Forelimb muscle (tissue), 1 donor: Measurements from ENCODE around the gene LAMA4. TPM values are rescaled to one million over a fixed set of nuclear protein-coding genes. Genes with fewer than 3 reads are reported as not detected.

Source experiments
- DNase-seq: peaks from one replicate; pipeline ENCODE4 v3.0.0-alpha.2; 2013; ENCODE audit warnings: low read depth
- polyA plus RNA-seq: library from polyadenylated mRNA; unstranded; fragments of 120-200 nt; gene quantifications from one replicate; pipeline ENCODE4 v1.2.1, GENCODE V29; 2013; ENCODE audit not compliant: insufficient read length

The LAMA4 gene
- polyA plus RNA-seq, 1 donor = 135 TPM

- no peak for DNase-seq
Measured at GRCh38 chr6:112243861-112244827, 10.2 kb downstream of the LAMA4 start.

GRCh38 chr6:112241820-112242429 lies 12.4 kb downstream of the LAMA4 start:
- no peak for DNase-seq

- no peak for DNase-seq
Measured at GRCh38 chr6:112237595-112237994, 16.8 kb downstream of the LAMA4 start.

GRCh38 chr6:112237066-112237465 lies 17.3 kb downstream of the LAMA4 start:
- no peak for DNase-seq

GRCh38 chr6:112235956-112236355 lies 18.4 kb downstream of the LAMA4 start:
- DNase-seq = no peak

- DNase-seq = no peak
Measured at GRCh38 chr6:112234601-112235000, 19.8 kb downstream of the LAMA4 start.

GRCh38 chr6:112233847-112234246 lies 20.5 kb downstream of the LAMA4 start:
- no peak for DNase-seq

- DNase-seq = peak; percentile 85
Measured at GRCh38 chr6:112232845-112233256, 21.5 kb downstream of the LAMA4 start.

GRCh38 chr6:112231594-112232060 lies 22.7 kb downstream of the LAMA4 start:
- DNase-seq = no peak

GRCh38 chr6:112231164-112231563 lies 23.2 kb downstream of the LAMA4 start:
- DNase-seq = no peak

- DNase-seq = no peak
Measured at GRCh38 chr6:112228480-112229332, 25.7 kb downstream of the LAMA4 start.

GRCh38 chr6:112227992-112228391 lies 26.4 kb downstream of the LAMA4 start:
- no peak for DNase-seq

GRCh38 chr6:112227411-112227810 lies 27.0 kb downstream of the LAMA4 start:
- no peak for DNase-seq

- DNase-seq = no peak
Measured at GRCh38 chr6:112225691-112226090, 28.7 kb downstream of the LAMA4 start.

GRCh38 chr6:112224088-112224487 lies 30.3 kb downstream of the LAMA4 start:
- DNase-seq = no peak

GRCh38 chr6:112223070-112223861 lies 31.1 kb downstream of the LAMA4 start:
- peak; percentile 60 for DNase-seq

- no peak for DNase-seq
Measured at GRCh38 chr6:112221981-112222852, 32.1 kb downstream of the LAMA4 start.

- no peak for DNase-seq
Measured at GRCh38 chr6:112221561-112221960, 32.8 kb downstream of the LAMA4 start.

GRCh38 chr6:112218563-112218962 lies 35.8 kb downstream of the LAMA4 start:
- DNase-seq = no peak
